GM18499 (cell line): ENCODE data around the gene IFNGR2.
"Not testable (repeated sequence)": the region's sequence is repeated elsewhere in the genome, so short reads cannot be mapped to it uniquely, and the experiment has no call there.

Source experiments
- ATAC-seq: cut with Tn5 transposase; IDR thresholded peaks from one replicate; pipeline ENCODE4 v1.9.1; 2021; ENCODE audit warnings: moderate number of reproducible peaks; ENCODE audit not compliant: insufficient read depth, unreplicated experiment

IFNGR2 gene

DNA sequence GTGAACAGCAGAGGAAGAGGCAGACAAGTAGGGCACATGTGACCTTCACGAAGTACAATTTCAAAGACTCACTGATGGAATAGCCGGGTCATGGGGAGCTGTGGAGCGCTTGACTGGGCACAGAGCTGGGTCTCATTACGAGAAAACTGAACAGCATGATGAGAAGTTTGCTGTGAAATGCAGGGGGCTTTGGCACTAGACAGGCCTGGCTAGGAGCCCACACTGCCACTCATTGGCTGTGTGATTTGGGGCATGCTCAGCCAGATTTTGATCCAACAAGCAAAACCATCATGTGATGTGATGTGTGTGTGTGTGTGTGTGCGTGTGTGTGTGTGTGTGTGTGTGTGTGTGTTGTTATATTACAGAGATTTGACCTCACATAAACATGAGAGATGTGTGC, 4.9 kb upstream of the IFNGR2 start:
- ATAC-seq, result no peak

DNA sequence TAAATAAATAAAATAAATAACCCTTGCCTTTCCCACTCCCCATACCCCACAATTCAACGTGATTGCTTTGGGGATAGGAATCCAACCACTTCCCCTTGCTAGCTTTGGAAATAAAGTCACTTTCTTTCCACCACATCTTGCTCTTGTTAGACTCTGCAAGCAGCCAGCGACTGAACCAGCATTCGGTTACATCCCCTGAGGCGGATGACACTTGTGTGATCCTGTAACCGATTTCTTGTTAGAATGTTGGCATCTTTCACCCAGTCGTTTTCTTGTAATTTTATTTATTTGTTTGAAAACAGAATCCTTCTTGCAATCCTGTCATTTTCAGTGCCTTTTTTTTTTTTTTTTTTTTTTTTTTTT, 1.6 kb upstream of the IFNGR2 start:
- ATAC-seq, result no peak

DNA sequence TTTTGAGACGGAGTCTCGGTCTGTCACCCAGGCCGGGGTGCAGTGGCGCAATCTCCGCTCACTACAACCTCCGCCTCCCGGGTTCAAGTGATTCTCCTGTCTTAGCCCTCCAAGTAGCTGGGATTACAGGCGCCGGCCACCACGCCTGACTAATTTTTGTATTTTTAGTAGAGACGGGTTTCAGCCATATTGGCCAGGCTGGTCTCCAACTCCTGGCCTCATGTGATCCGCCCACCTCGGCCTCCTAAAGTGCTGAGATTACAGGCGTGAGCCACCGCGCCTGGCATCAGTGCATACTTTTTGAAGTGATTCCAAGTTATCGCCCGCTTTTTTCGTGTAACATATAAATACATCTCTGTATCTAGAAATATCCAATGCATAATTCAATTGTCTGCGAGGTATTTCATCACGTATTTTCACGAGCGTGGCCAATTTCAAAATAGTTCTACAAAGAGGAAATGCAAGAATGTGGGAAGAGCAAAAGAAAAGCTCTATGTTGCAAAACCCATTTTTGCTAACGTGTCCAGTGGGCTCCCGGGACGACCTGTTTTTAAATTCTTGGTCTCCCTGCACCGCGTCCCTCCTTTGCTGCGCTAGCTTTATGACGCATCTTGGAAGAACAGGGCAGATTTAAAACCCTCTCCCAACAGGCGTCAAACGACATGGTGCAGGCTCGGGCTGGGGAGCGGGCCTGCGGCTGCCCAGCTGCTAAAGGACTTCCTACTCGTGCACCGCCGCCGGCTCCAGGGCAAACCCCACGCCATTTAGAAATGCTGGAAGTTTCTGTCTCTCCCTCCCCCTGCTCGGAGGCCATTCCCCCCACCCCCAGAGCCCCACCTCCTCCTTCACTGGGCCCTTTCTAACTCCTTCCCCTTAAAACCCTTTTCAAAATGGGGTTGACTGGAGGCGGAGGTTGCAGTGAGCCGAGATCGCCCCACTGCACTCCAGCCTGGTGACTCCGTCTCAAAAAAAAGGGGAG, 923 bp upstream of the IFNGR2 start:
- ATAC-seq, result no peak

- no peak for ATAC-seq
Observed at GRCh38 chr21:33403786-33404585, 773 bp downstream of the IFNGR2 start.

DNA sequence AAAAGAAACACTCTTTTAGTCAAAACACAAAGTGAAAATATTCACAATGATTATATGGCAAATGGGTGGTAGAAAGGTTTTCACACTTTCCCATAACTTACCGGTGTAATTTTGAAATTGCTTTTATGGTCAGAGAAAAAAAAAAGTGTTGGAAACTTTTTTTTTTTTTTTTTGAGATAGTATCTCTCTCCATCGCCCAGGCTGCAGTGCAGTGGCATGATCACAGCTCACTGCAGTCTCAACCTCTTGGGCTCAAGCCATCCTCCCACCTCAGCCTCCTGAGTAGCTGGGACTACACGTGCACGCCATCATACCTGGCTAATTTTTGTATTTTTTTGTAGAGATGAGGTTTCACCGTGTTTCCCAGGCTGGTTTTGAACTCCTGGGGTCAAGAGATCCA, 3.3 kb downstream of the IFNGR2 start:
- no peak for ATAC-seq

GRCh38 chr21:33411949-33412430, 8.8 kb downstream of the IFNGR2 start:
- ATAC-seq, result no peak

DNA sequence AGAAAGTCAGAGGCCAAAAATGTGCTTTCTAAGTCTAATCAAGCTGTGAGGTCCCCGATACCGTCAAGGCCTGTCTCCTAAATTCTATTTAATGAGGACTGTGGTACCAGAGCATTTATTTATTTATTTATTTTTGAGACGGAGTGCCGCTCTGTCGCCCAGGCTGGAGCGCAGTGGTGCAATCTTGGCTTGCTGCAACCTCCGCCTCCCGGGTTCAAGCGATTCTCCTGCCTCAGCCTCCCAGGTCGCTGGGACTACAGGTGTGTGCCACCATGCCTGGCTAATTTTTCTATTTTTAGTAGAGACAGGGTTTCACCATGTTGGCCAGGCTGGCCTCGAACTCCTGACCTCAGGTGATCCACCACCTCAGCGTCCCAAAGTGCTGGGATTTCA, 9.2 kb downstream of the IFNGR2 start:
- not testable (repeated sequence) for ATAC-seq

DNA sequence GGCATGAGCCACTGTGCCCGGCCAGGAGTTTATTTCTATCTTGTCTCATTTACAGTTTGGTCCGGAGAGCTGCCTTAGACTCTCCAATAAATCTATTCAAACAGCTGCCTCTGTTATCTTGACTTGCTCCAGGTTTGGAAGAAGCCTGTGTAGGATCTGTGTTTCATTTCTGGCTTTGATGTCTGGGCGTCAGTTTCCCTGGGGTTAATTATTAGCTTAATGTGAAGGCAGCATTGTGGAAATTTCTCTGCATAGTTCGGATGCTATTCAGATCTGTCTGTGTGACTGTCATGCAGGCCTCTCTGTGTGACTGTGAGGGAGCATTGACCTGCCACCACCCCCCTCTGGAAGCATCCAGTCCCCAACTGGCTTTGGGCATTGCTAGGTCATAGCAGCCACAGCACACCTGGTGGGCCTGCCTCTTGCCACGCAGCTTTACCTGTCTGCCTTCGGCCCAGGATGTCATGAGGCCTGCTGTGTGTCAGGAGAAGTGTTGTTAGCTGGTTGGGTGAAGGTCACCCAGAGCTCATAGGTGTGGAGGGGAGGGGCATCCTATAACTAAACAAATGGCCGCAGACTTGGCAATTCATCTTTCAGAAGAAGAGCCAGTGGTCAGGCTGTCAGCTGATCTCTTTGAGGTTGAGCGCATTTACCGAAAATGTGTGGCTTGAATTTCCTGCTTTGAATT, 9.8 kb downstream of the IFNGR2 start:
- no peak for ATAC-seq

GRCh38 chr21:33414068-33414467, 10.9 kb downstream of the IFNGR2 start:
- ATAC-seq, result no peak

DNA sequence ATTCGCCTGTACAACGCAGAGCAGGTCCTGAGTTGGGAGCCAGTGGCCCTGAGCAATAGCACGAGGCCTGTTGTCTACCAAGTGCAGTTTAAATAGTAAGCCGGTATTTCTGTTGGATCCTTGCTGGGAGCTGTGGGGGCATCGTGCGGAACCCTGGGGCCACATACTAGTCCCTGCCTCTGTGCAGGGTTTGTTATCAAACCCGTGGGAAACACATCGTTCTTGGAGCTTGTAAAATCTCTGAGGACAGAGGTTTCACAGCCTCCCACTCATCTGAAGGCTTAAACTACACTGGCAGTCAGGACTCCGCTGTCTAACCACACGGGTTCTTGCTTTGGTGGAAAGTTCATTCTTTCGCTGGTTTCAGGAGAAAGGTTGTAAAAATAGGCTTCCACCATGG, 11.7 kb downstream of the IFNGR2 start:
- no peak for ATAC-seq

DNA sequence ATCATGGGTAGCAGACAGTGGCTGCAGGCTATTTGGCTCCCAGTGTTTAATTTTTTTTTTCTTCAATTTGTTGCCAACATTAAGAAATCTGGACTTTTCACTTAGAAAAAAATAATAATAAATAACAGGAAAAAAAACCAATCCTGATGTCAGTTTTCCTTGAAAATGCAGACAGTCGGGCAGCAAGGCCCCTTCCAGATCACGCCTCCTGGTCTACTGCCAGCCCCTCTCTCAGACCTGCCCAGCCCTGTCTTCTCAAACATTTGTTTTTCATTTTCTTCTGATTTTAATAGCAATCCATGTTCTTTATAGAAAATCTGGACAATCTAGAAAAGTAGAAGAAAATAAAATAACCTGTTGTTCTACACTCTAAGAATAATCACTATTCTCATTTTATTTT, 15.5 kb downstream of the IFNGR2 start:
- ATAC-seq, result no peak

GRCh38 chr21:33419538-33420123, 16.4 kb downstream of the IFNGR2 start:
- ATAC-seq, result no peak

DNA sequence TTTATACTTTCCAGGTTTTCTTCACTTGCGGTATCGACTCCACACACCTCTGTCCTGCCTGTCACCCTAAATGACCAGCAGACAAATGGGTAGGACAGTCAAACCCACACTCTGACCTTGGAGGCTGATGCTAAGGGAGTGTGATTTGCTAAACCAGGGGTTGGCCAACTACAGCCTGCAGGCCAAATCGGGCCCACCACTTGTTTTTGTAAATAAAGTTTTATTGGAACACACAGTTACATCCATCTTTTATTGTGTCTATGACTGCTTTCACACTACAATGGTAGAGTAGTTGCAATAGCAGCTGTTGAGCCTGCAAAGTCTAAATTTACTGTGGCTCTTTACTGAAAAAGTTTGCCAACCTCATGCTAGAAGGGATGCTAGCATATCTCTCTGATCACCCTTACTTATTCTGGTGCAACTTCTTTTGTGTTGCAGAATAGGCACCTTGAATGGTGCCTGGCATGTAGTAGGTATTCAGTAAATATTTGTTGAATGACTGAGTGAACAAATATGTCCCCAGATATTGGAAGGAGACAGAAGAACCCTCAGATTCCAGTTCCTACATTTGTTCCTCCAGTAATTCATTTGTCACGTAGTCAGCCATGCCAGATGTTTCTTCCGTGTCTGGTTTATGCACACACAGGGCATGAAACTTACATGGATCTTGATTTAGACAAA, 18.6 kb downstream of the IFNGR2 start:
- no peak for ATAC-seq

DNA sequence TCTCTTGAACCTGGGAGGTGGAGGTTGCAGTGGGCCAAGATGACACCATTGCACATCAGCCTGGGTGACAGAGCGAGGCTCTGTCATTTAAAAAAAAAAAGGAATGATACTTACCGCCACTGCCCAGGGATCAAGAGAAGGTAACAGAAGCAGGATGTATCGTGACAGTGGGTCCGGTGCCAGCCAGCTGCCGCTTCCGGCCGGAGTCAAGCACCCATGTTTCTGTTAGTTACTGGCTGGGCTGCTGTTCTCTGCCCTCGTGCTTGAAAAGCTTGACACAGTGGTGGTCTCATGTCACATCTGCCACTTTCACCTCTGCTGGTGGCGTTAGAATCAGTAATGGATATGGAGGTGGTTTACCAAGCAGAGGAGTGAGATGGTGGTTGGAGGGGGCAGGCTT, 21.0 kb downstream of the IFNGR2 start:
- no peak for ATAC-seq

DNA sequence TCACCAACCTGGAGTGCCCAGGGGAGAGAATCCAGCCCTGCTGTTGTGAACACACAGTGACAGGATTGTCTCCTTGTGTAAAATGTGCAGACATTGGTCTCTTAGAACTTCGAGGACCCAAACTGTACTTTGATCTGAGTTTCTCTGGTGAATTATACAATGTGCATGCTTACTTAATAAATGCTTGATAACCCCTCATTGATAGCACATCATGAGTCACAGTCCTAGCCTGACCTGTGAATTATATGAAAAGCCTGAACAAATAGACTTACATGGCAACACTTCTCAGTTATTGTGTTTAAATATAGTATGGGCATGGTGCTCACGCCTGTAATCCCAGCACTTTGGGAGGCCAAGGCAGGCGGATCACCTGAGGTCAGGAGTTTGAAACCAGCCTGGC, 22.6 kb downstream of the IFNGR2 start:
- no peak for ATAC-seq

- ATAC-seq, result no peak
Observed at GRCh38 chr21:33427051-33427450, 23.8 kb downstream of the IFNGR2 start.

DNA sequence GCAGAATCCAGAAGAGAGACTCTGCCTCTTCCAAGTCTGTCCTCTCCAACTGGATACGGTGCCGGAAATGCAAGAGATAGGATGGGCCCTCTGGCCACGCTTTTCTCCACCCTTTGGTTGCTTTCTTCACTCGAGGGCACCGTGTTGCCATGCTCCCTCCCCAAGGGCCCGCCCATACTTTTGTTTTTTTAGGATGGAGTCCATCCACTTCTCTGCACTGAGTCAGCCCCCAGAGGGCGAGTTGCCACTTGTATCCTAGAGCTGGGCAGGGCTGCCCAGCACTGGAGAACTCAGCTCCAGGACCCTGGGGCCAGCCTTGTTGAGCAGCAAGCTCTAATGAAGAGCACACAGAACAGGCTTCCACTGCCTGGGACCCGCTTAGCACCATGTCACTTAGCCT, 25.5 kb downstream of the IFNGR2 start:
- no peak for ATAC-seq

- ATAC-seq, result no peak
Observed at GRCh38 chr21:33430858-33431257, 27.6 kb downstream of the IFNGR2 start.

DNA sequence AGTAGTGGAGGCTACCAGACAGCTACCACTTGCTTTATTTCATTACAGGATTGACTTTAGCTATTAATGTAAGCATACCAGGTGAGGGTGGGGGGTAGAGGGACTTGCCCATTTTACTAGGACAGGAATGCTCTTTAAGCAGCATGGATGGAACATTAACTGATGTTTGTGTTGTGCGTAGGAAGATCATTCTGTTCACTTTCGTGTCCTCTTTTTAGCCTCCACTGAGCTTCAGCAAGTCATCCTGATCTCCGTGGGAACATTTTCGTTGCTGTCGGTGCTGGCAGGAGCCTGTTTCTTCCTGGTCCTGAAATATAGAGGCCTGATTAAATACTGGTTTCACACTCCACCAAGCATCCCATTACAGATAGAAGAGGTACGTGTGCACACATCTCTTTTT, 29.3 kb downstream of the IFNGR2 start:
- no peak for ATAC-seq

GRCh38 chr21:33433001-33433400, 29.8 kb downstream of the IFNGR2 start:
- no peak for ATAC-seq
